PFSK-1 (cell line): ENCODE data around the gene UCKL1.

Experiments used
- FOXP2 ChIP-seq: optimal IDR thresholded peaks from 2 replicates; pipeline ENCODE3; 2011; ENCODE audit warnings: borderline replicate concordance, control low read depth, inconsistent platforms; ENCODE audit not compliant: insufficient read depth; ENCODE audit errors: extremely low read length, extremely low read depth
- POLR2AphosphoS5 ChIP-seq: IDR thresholded peaks from 2 replicates; pipeline ENCODE4 v1.6.1; 2012; ENCODE audit warnings: low read depth, mild to moderate bottlenecking, control low read depth, low read length, moderate library complexity
- SIN3A ChIP-seq: IDR thresholded peaks from 2 replicates; pipeline ENCODE4 v1.6.1; 2012; ENCODE audit warnings: mild to moderate bottlenecking, low read length, moderate library complexity, borderline replicate concordance; ENCODE audit not compliant: insufficient read depth
- TAF1 ChIP-seq: IDR thresholded peaks from 2 replicates; pipeline ENCODE4 v1.6.1; 2012; ENCODE audit warnings: low read length, control low read depth, borderline replicate concordance; ENCODE audit not compliant: insufficient read depth
- TF ChIP-seq, protein P1 (sequence below), 2 experiments: IDR thresholded peaks; 2 replicates each; pipeline versions ENCODE4 v1.6.1 to v1.8.0; 2011 to 2012; ENCODE audit warnings: low read depth in 2 of 2, low read length in 2 of 2, control low read depth in 1 of 2, inconsistent platforms in 1 of 2, mild to moderate bottlenecking in 1 of 2, moderate library complexity in 1 of 2; ENCODE audit not compliant: insufficient read depth in 1 of 2

UCKL1 gene

DNA sequence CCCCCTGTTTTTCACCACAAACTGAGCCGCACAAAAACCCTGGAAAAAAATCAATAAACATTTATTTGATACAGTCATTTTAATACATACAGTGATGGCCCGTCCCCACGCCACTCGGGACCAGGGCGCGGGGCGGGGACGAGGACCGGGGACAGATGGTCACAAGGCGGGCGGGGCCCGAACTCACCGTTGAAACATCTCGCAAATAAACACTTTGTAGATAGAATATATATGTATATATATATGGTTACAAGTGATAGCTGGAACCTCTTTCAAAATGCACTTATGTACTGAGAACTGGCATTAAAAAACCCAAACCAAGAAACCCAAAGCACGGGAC, 418 bp upstream of the UCKL1 start:
- TF ChIP-seq FOXP2 (no peak), SIN3A (no peak), TAF1 (no peak), POLR2AphosphoS5 (no peak)
- TF ChIP-seq, protein P1, sequence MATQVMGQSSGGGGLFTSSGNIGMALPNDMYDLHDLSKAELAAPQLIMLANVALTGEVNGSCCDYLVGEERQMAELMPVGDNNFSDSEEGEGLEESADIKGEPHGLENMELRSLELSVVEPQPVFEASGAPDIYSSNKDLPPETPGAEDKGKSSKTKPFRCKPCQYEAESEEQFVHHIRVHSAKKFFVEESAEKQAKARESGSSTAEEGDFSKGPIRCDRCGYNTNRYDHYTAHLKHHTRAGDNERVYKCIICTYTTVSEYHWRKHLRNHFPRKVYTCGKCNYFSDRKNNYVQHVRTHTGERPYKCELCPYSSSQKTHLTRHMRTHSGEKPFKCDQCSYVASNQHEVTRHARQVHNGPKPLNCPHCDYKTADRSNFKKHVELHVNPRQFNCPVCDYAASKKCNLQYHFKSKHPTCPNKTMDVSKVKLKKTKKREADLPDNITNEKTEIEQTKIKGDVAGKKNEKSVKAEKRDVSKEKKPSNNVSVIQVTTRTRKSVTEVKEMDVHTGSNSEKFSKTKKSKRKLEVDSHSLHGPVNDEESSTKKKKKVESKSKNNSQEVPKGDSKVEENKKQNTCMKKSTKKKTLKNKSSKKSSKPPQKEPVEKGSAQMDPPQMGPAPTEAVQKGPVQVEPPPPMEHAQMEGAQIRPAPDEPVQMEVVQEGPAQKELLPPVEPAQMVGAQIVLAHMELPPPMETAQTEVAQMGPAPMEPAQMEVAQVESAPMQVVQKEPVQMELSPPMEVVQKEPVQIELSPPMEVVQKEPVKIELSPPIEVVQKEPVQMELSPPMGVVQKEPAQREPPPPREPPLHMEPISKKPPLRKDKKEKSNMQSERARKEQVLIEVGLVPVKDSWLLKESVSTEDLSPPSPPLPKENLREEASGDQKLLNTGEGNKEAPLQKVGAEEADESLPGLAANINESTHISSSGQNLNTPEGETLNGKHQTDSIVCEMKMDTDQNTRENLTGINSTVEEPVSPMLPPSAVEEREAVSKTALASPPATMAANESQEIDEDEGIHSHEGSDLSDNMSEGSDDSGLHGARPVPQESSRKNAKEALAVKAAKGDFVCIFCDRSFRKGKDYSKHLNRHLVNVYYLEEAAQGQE (IDR thresholded peaks at IDR 0.05; ENCODE audit: insufficient read depth in 1 of 2, low read depth in 2 of 2, low read length in 2 of 2), result no peak

DNA sequence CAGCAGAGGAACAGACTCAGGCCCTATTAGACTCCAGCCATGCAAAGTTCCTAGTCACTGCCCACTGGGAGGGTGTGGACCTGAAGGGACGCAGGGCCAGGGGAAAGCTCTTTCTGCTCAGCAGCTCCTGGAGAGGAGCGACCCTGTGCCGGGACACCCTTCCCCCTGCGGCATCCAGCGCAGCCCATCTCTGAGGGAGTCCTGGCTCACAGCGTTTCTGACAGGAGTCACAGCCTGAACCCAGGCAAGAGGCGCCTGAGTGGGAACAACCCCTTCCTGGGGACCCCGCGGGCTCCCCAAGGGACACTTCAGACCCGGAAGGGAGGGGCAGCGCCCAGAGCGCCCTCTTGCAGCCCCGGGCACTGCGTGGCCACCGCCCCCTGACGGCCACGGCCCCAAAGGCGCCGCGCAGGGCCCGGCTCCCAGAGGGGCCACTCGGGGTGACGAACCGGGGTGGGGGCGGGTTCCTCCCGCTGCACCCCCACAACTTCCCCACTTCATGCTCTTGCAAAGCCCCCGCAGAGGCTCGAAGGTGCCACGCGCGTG, 862 bp downstream of the UCKL1 start:
- TF ChIP-seq POLR2AphosphoS5 (no peak), FOXP2 (no peak), TAF1 (no peak)
- TF ChIP-seq, protein P1 (IDR thresholded peaks at IDR 0.05; ENCODE audit: insufficient read depth in 1 of 2, low read depth in 2 of 2, low read length in 2 of 2), result no peak

DNA sequence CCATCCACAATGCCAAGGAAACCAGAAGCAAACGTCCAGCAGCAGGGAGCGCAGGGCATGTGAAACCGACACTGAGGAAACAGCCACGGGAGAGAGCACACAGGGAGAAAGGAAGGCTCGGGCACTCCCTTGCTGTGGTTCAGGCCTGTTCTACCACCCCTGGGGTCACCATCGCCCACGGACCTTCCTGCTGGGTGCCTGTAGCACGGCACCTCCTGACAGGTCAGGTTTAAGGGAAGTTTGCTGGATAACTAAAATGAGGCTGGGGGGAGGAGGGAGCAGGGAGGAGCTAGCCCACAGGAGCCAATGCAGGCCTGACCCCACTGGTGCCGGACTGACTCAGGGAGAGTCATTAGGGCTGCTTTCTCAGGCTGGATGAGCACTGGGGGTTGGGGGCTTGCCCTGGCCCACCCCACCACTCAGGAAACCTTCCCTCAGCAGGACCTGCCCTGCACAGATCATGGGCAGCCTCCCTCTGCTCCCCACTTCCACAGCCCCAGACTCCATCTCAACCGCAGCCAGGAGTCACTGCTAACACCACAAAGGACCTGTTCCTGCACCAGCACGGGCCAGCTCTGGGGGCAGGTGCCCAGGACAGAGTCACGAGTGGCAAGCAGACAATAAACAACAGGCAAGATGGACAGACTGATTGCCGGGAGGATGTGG, 2.3 kb downstream of the UCKL1 start:
- TF ChIP-seq POLR2AphosphoS5, result no peak

DNA sequence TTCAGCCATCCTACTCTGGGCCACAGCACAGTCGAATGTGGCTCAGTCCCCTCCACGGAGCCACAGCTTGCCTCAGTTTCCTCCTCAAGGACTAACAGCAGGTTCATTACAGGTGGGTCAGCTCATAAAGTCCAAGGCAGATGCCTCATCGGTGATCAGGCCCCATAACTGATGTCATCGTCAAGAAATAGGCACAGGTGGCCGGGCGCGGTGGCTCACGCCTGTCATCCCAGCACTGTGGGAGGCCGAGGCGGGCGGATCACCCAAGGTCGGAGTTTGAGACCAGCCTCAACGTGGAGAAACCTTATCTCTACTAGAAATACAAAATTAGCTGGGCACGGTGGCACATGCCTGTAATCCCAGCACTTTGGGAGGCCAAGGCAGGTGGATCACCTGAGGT, 3.4 kb downstream of the UCKL1 start:
- no peak for TF ChIP-seq SIN3A
- TF ChIP-seq TAF1, result no peak
- TF ChIP-seq FOXP2, result no peak
- TF ChIP-seq, protein P1 (IDR thresholded peaks at IDR 0.05; ENCODE audit: insufficient read depth in 1 of 2, low read depth in 2 of 2, low read length in 2 of 2), result no peak
- TF ChIP-seq POLR2AphosphoS5, result no peak

DNA sequence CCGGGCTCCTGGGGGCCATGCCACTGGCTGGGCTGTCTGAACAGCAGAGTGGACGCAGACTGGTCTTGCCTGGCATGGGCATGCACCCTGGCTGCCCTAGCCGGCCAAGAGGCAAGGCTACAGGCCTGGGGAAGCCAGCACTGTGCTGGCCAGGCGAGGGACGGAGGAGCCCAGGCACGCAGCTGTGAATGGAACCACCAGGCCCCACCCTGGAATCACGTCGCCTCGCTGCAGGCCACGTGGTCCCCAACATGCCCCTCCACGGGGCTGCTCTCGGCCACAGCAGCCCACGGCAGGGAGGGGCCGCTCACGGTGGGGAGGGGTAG, 4.0 kb downstream of the UCKL1 start:
- TF ChIP-seq SIN3A (no peak), FOXP2 (no peak), TAF1 (no peak), POLR2AphosphoS5 (no peak)
- TF ChIP-seq, protein P1 (IDR thresholded peaks at IDR 0.05; ENCODE audit: insufficient read depth in 1 of 2, low read depth in 2 of 2, low read length in 2 of 2), result no peak
